MM.1S (cell line): ENCODE results near the gene ADGRV1.
"Not testable (repeated sequence)": the region's sequence is repeated elsewhere in the genome, so short reads cannot be mapped to it uniquely, and the experiment has no call there.

Experiments used
- EZH2 ChIP-seq: fragments of 300-600 bp; sonication (generic); optimal IDR thresholded peaks from 2 replicates; pipeline ENCODE3; 2017; ENCODE audit warnings: low read depth, mild to moderate bottlenecking, antibody characterized with exemption, low read length, mixed read lengths
- TF ChIP-seq, protein P1 (sequence below): fragments of 300-600 bp; sonication (generic); IDR thresholded peaks from 2 replicates; pipeline ENCODE4 v1.5.1; 2016; ENCODE audit warnings: antibody characterized with exemption, low read length, mixed read lengths

DNA sequence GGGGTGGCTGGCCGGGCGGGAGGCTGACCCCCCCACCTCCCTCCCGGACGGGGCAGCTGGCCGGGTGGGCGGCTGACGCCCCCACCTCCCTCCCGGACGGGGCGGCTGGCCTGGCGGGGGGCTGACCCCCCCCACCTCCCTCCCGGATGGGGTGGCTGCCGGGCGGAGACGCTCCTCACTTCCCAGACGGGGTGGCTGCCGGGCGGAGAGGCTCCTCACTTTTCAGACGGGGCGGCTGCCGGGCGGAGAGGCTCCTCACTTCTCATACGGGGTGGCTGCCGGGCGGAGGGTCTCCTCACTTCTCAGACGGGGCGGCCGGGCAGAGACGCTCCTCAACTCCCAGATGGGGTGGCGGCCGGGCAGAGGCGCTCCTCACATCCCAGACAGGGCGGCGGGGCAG is 37.2 kb downstream of the ADGRV1 start:
- TF ChIP-seq, protein P1, sequence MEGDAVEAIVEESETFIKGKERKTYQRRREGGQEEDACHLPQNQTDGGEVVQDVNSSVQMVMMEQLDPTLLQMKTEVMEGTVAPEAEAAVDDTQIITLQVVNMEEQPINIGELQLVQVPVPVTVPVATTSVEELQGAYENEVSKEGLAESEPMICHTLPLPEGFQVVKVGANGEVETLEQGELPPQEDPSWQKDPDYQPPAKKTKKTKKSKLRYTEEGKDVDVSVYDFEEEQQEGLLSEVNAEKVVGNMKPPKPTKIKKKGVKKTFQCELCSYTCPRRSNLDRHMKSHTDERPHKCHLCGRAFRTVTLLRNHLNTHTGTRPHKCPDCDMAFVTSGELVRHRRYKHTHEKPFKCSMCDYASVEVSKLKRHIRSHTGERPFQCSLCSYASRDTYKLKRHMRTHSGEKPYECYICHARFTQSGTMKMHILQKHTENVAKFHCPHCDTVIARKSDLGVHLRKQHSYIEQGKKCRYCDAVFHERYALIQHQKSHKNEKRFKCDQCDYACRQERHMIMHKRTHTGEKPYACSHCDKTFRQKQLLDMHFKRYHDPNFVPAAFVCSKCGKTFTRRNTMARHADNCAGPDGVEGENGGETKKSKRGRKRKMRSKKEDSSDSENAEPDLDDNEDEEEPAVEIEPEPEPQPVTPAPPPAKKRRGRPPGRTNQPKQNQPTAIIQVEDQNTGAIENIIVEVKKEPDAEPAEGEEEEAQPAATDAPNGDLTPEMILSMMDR: not testable (repeated sequence)
- TF ChIP-seq EZH2: not testable (repeated sequence)
